Measurements from ENCODE around the gene OR2A25.

GRCh38 chr7:144087230-144087629, 17.6 kb downstream of the OR2A25 start:
- TF ChIP-seq CTCF (IDR thresholded peaks at IDR 0.05) (no peak), POLR2A (IDR thresholded peaks at IDR 0.05) (no peak)

Data from Peyer's patch (tissue), 4 donors.